ENCODE measurements around the gene PTPN13.
"Not testable (repeated sequence)": the region's sequence is repeated elsewhere in the genome, so short reads cannot be mapped to it uniquely, and the experiment has no call there.

The PTPN13 gene

GRCh38 chr4:86718152-86718551, 124.0 kb downstream of the PTPN13 start:
- no peak overlapping the region for H3K4me3 ChIP-seq (ENCODE audit: low read length)
- TF ChIP-seq, protein P1, sequence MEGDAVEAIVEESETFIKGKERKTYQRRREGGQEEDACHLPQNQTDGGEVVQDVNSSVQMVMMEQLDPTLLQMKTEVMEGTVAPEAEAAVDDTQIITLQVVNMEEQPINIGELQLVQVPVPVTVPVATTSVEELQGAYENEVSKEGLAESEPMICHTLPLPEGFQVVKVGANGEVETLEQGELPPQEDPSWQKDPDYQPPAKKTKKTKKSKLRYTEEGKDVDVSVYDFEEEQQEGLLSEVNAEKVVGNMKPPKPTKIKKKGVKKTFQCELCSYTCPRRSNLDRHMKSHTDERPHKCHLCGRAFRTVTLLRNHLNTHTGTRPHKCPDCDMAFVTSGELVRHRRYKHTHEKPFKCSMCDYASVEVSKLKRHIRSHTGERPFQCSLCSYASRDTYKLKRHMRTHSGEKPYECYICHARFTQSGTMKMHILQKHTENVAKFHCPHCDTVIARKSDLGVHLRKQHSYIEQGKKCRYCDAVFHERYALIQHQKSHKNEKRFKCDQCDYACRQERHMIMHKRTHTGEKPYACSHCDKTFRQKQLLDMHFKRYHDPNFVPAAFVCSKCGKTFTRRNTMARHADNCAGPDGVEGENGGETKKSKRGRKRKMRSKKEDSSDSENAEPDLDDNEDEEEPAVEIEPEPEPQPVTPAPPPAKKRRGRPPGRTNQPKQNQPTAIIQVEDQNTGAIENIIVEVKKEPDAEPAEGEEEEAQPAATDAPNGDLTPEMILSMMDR (IDR thresholded peaks at IDR 0.05; ENCODE audit: insufficient read depth, low read depth, low read length, missing control alignments) = no peak
- no peak for DNase-seq (ENCODE audit: low read depth)

- not testable (repeated sequence) for DNase-seq (ENCODE audit: low read depth); H3K4me3 ChIP-seq (ENCODE audit: low read length)
Measured at GRCh38 chr4:86719149-86719548, 125.0 kb downstream of the PTPN13 start.

DNA sequence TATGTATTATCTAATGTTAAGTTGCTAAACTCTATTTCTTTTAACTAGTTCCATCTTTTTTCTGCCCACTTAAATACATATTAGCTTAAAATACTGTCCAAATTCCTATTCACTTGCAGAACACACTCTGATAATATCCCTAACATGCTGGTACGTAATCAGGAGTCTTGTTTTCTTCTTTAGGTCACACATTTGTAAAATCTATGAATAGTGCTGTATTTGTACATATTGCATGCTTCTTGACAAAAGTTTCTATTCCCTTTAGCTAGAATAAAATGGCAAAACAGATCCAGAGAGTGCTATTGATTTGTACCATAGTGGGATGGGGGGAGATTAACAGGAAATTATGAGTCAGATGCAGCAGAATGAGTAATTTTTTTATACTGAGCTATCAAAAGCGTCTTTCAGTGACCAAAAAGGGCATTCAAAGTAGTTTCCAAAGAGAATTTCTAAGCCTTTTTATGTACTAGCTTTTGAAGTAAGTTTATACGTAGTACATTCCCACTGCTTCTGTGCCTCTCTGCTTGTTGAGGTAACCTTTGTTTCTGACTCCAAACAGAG, 126.5 kb downstream of the PTPN13 start:
- peak; percentile 3 for DNase-seq (ENCODE audit: low read depth)
- no peak overlapping the region for H3K4me3 ChIP-seq (ENCODE audit: low read length)
- TF ChIP-seq, protein P1 (IDR thresholded peaks at IDR 0.05; ENCODE audit: insufficient read depth, low read depth, low read length, missing control alignments) = no peak

- TF ChIP-seq, protein P1 (IDR thresholded peaks at IDR 0.05; ENCODE audit: insufficient read depth, low read depth, low read length, missing control alignments) = no peak
- H3K4me3 ChIP-seq (ENCODE audit: low read length) = no peak overlapping the region
- DNase-seq (ENCODE audit: low read depth) = no peak
Measured at GRCh38 chr4:86721412-86721811, 127.3 kb downstream of the PTPN13 start.

GRCh38 chr4:86730310-86730709, 136.2 kb downstream of the PTPN13 start:
- TF ChIP-seq, protein P1 (IDR thresholded peaks at IDR 0.05; ENCODE audit: insufficient read depth, low read depth, low read length, missing control alignments) = no peak
- DNase-seq (ENCODE audit: low read depth) = no peak
- no peak overlapping the region for H3K4me3 ChIP-seq (ENCODE audit: low read length)

DNA sequence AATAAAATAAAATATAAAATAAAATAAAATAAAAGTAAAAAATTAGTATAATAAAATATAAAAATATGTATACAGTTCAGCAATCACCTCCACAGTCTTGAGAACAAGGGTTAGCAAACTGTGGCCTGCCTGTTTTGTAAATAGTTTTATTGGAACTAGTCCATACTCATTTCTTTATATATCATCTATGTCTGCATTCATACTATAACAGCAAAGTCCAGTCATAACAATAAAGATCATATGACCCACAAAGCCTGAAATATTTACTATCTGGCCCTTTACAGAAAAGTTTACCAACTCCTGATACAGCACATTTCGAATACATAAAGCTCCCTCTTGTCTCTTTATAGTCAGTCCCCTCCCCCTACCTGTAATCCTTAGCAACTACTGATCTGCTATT, 143.1 kb downstream of the PTPN13 start:
- no peak for DNase-seq (ENCODE audit: low read depth)
- H3K4me3 ChIP-seq (ENCODE audit: low read length) = no peak overlapping the region
- TF ChIP-seq, protein P1 (IDR thresholded peaks at IDR 0.05; ENCODE audit: insufficient read depth, low read depth, low read length, missing control alignments) = no peak

- DNase-seq (ENCODE audit: low read depth) = no peak
- TF ChIP-seq, protein P1 (IDR thresholded peaks at IDR 0.05; ENCODE audit: insufficient read depth, low read depth, low read length, missing control alignments) = no peak
- H3K4me3 ChIP-seq (ENCODE audit: low read length) = no peak overlapping the region
Measured at GRCh38 chr4:86741846-86742245, 147.7 kb downstream of the PTPN13 start.
